Tibial artery (tissue), 4 donors: Measurements from ENCODE around the gene DPP10.

Experiments used
- DNase-seq, 2 donors: peaks; one replicate each; pipeline ENCODE4 v3.0.0-alpha.2; 2019
- H3K27ac ChIP-seq, 2 donors: fragments of 200-600 bp; sonication (generic) in 1 of 2; 1 replicate in 1 of 2; 2 replicates in 1 of 2; pipeline ENCODE4 v1.5.1; 2018 to 2019; ENCODE audit warnings: mild to moderate bottlenecking in 1 of 2
- H3K27me3 ChIP-seq, 2 donors: fragments of 200-600 bp; sonication (generic) in 1 of 2; one replicate each; pipeline versions ENCODE4 v1.5.1 to v1.6.0; 2016 to 2019
- H3K36me3 ChIP-seq, 3 donors: fragments of 200-600 bp; sonication (generic) in 2 of 3; one replicate each; pipeline ENCODE4 v1.5.1; 2016 to 2019; ENCODE audit warnings: mild to moderate bottlenecking in 2 of 3
- H3K4me1 ChIP-seq, 4 donors: fragments of 200-600 bp; sonication (generic) in 2 of 4; 1 replicate in 3 of 4; 2 replicates in 1 of 4; pipeline ENCODE4 v1.5.1; 2016 to 2019
- H3K4me3 ChIP-seq, 2 donors: fragments of 200-600 bp; sonication (generic) in 1 of 2; 1 replicate in 1 of 2; 2 replicates in 1 of 2; pipeline ENCODE4 v1.5.1; 2018 to 2019; ENCODE audit warnings: mild to moderate bottlenecking in 2 of 2
- H3K9me3 ChIP-seq, 3 donors: fragments of 200-600 bp; sonication (generic) in 1 of 3; one replicate each; pipeline ENCODE4 v1.5.1; 2016 to 2019
- intact Hi-C: fragments of 100-400 bp; cut with DNase I; formaldehyde crosslinking; loops from one replicate; pipeline ENCODE4 v1.15.0; 2023; ENCODE audit warnings: low total_unique reads
- TF ChIP-seq, protein P1 (sequence below), 2 experiments: fragments of 200-600 bp in 1 of 2; fragments of 450-650 bp in 1 of 2; IDR thresholded peaks; one replicate each; pipeline ENCODE4 v1.5.1; 2017 to 2019; ENCODE audit warnings: antibody characterized with exemption in 2 of 2, mild to moderate bottlenecking in 1 of 2, moderate library complexity in 1 of 2

DPP10 gene

DNA sequence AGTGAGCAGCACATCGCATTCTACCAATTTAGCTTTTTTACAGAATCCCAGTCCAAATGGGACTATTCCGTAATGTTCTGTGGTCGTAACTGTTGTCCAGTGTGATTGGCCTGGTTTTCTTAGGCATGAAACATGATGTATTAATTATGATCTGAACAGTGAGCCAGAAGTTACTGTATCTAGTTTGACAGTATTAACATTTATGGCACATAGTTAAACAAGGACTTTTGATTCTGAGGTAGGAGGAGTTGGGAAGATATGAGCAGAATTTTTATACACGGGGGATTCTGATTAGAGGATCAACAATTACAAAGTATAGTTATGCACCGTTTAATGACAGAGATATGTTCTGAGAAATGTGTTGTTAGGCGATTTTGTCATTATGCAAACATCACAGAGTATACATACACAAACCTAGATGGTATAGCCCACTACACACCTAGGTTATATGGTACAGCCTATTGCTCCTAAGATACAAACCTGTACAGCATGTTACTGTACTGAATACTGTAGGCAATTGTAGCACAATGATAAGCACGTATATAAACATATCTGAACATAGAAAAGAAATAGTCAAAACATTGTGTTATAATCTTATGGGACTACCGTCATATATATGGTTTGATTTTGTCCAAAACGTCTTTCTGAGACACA lies 85.0 kb downstream of the DPP10 start:
- Histone ChIP-seq H3K9me3 (no peaks in the 10 kb centered on the region), H3K27me3 (no peaks in the 10 kb centered on the region), H3K4me3 (no peak overlapping the region), H3K27ac (no peak overlapping the region), H3K36me3 (no peaks in the 10 kb centered on the region), H3K4me1 (no peaks in the 10 kb centered on the region)
- intact Hi-C loops, result no loop called here
- TF ChIP-seq, protein P1, sequence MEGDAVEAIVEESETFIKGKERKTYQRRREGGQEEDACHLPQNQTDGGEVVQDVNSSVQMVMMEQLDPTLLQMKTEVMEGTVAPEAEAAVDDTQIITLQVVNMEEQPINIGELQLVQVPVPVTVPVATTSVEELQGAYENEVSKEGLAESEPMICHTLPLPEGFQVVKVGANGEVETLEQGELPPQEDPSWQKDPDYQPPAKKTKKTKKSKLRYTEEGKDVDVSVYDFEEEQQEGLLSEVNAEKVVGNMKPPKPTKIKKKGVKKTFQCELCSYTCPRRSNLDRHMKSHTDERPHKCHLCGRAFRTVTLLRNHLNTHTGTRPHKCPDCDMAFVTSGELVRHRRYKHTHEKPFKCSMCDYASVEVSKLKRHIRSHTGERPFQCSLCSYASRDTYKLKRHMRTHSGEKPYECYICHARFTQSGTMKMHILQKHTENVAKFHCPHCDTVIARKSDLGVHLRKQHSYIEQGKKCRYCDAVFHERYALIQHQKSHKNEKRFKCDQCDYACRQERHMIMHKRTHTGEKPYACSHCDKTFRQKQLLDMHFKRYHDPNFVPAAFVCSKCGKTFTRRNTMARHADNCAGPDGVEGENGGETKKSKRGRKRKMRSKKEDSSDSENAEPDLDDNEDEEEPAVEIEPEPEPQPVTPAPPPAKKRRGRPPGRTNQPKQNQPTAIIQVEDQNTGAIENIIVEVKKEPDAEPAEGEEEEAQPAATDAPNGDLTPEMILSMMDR (IDR thresholded peaks at IDR 0.05), result no peak
- no peak for DNase-seq

DNA sequence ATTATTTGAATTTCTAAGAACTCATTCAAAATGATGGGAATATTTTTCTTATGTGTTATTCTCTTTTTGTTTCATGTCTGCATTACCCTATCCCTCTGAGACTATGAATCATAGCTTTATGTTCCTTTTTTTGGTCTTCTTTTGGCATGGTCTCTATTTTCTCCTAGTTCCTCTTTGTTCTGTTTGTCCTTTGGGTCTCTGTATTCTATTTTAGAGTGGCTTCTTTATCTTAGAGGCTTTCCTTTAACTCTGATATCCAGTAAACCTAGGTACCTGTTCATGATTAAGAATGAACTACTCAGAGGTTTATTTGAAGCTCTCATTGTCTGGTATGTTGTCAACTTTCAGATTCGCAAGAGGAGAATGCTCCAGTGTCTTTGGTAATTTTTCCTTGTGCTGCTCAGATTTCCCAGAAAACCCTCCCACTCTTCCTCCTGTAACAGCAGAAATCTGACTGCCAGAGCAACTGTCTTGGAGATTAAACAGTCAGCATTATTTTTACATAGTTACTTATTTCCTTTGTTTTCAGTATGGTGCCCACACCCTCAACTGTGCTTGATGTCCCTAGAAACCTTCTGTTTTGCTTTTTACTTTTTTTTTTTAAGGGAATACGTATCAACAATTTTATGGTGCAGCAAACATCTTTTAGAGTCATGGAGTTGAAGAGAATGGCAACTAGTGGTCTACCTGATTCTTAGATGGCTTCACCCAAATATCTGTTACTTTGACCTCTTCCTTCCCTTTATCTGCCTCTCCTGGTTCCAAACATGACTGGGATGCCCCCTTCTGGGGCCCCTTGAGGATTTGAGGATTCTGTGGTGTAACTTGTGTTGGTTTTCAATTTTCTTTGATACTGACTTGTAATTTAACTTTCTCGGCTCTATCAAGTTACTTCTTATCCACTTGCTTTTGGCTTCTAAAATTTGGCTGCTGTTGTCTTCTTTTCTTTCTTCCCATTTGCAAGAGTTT lies 92.0 kb downstream of the DPP10 start:
- H3K4me3 ChIP-seq, result no peak overlapping the region
- no peak for DNase-seq
- TF ChIP-seq, protein P1 (IDR thresholded peaks at IDR 0.05), result no peak
- H3K27ac ChIP-seq, result no peak overlapping the region
- H3K36me3 ChIP-seq, result no peaks in the 10 kb centered on the region
- intact Hi-C loops, result no loop called here
- H3K4me1 ChIP-seq, result peaks cover 0 to 7% (median 0%) of the 10 kb centered on the region in 4 donors
- H3K27me3 ChIP-seq, result no peaks in the 10 kb centered on the region
- H3K9me3 ChIP-seq, result no peaks in the 10 kb centered on the region

DNA sequence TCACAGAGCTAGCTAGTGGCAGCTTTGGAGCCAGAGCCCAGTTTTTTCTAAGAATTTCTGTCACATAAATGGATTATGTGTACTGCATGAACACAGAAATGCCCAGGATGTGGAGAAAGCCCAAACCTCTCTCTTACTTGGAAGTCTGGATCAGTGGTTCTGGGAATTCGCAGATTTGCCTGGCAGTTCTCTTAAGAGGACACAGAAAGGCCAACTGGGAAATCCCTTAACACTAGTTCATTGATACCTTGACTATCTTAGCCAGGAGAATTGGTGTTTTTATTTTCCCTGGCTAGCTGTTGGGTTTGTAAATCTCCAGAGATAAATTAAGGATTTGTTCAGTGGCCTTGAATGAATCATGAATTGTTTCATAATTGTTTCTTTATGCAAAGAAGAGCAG lies 95.3 kb downstream of the DPP10 start:
- Histone ChIP-seq H3K27me3 (no peaks in the 10 kb centered on the region), H3K27ac (no peak overlapping the region), H3K4me3 (no peak overlapping the region), H3K9me3 (no peaks in the 10 kb centered on the region), H3K4me1 (peaks cover 0 to 8% (median 4%) of the 10 kb centered on the region in 4 donors), H3K36me3 (no peaks in the 10 kb centered on the region)
- TF ChIP-seq, protein P1 (IDR thresholded peaks at IDR 0.05), result no peak
- DNase-seq, result no peak
- intact Hi-C loops, result no loop called here

DNA sequence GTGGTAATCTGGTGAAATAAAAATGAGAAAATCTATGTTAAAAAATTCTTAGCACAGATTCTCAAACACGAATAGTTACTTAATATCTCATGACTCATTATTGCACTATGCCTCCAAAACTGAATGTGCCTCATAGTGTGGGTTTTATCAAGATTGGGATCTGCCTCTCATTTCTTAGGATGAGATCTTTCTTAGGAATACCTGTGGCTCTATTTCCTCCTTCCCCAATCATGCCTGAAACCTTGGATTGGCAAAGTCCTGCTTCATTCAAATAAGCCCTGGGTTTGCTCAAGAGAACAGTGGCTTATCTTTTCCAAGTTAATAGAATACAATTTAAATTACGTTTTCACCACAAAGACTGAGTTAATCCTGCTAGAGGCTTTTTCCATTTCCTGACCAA lies 100.3 kb downstream of the DPP10 start:
- peak overlapping the region; percentile 29 to 33 for H3K27ac ChIP-seq
- intact Hi-C loops, result no loop called here
- TF ChIP-seq, protein P1 (IDR thresholded peaks at IDR 0.05), result no peak
- H3K9me3 ChIP-seq, result no peaks in the 10 kb centered on the region
- peaks cover 0 to 18% (median 8%) of the 10 kb centered on the region in 4 donors for H3K4me1 ChIP-seq
- H3K4me3 ChIP-seq, result peak overlapping the region in 1 of 2 donors; percentile 28
- DNase-seq, result no peak
- no peaks in the 10 kb centered on the region for H3K27me3 ChIP-seq
- H3K36me3 ChIP-seq, result no peaks in the 10 kb centered on the region

DNA sequence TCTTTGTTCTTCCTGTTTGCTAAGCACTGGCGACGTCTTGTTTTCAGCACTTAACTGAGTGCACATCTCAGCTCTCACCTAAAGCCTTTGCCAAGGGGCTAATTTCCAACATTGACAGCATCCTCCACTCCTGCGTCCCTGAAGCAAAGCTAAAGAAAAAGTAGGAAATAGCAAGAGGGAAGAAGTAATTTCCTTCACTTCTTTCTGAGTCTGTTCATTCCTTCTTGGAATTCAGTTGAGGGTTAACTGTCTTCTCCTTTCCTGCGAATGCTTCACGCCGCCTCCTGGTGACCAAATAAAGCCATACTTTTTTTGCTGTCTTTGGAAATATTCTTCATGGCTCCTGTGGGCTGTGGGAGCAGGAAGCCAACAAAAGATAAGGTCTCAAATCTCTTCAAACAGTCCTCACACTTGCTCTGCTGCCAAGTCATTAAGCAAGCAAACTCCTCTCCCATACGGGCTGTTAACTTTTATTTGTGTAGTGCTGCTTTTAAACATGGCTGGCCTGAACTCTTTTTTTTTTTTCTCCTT lies 100.9 kb downstream of the DPP10 start:
- DNase-seq, result peak; percentile 58 to 67
- H3K27me3 ChIP-seq, result no peaks in the 10 kb centered on the region
- peak overlapping the region in 1 of 2 donors; percentile 28 for H3K4me3 ChIP-seq
- no peaks in the 10 kb centered on the region for H3K9me3 ChIP-seq
- no peaks in the 10 kb centered on the region for H3K36me3 ChIP-seq
- H3K4me1 ChIP-seq, result peaks cover 0 to 18% (median 8%) of the 10 kb centered on the region in 4 donors
- H3K27ac ChIP-seq, result peak overlapping the region; percentile 29 to 33
- intact Hi-C loops, result no loop called here
- TF ChIP-seq, protein P1 (IDR thresholded peaks at IDR 0.05), result peak; percentile 31 to 32
